GM18517 (cell line): ENCODE measurements around the gene TSPAN7.

Experiments
- ATAC-seq: cut with Tn5 transposase; IDR thresholded peaks from one replicate; pipeline ENCODE4 v1.9.1; 2021; ENCODE audit warnings: mild to moderate bottlenecking, moderate library complexity; ENCODE audit not compliant: unreplicated experiment

The TSPAN7 gene

GRCh38 chrX:38561126-38561868 lies at the start of gene TSPAN7:
TSPAN7 (plus strand) TSS chrX:38561542; CDS start chrX:38561547, 5 bp downstream.
- ATAC-seq: peak; percentile 74

GRCh38 chrX:38513112-38513742 lies 48.1 kb upstream of the TSPAN7 start:
- ATAC-seq: no peak

GRCh38 chrX:38514016-38514854 lies 47.1 kb upstream of the TSPAN7 start:
- no peak for ATAC-seq

- no peak for ATAC-seq
These were observed 46.1 kb upstream of the TSPAN7 start for GRCh38 chrX:38515291-38515690.

- ATAC-seq: no peak
These were observed 45.1 kb upstream of the TSPAN7 start for GRCh38 chrX:38516196-38516774.

GRCh38 chrX:38519651-38520050 lies 41.7 kb upstream of the TSPAN7 start:
- no peak for ATAC-seq

- no peak for ATAC-seq
These were observed 23.2 kb upstream of the TSPAN7 start for GRCh38 chrX:38538134-38538533.

GRCh38 chrX:38539748-38540147 lies 21.6 kb upstream of the TSPAN7 start:
- no peak for ATAC-seq

GRCh38 chrX:38548508-38548907 lies 12.8 kb upstream of the TSPAN7 start:
- ATAC-seq: no peak

GRCh38 chrX:38552721-38553120 lies 8.6 kb upstream of the TSPAN7 start:
- ATAC-seq: no peak

- ATAC-seq: no peak
These were observed 2.7 kb upstream of the TSPAN7 start for GRCh38 chrX:38558686-38559085.

GRCh38 chrX:38560776-38561125 lies 591 bp upstream of the TSPAN7 start:
- no peak for ATAC-seq

- ATAC-seq: no peak
These were observed 793 bp downstream of the TSPAN7 start for GRCh38 chrX:38561951-38562719.

- no peak for ATAC-seq
These were observed 1.7 kb downstream of the TSPAN7 start for GRCh38 chrX:38563030-38563429.

GRCh38 chrX:38570396-38570795 lies 9.1 kb downstream of the TSPAN7 start:
- ATAC-seq: no peak

- ATAC-seq: no peak
These were observed 9.7 kb downstream of the TSPAN7 start for GRCh38 chrX:38571058-38571457.

GRCh38 chrX:38574858-38575257 lies 13.5 kb downstream of the TSPAN7 start:
- ATAC-seq: no peak

GRCh38 chrX:38575888-38576287 lies 14.5 kb downstream of the TSPAN7 start:
- ATAC-seq: no peak

- no peak for ATAC-seq
These were observed 16.4 kb downstream of the TSPAN7 start for GRCh38 chrX:38577738-38578137.

GRCh38 chrX:38578167-38578566 lies 16.8 kb downstream of the TSPAN7 start:
- ATAC-seq: no peak

GRCh38 chrX:38583181-38583580 lies 21.8 kb downstream of the TSPAN7 start:
- no peak for ATAC-seq
